ENCODE results near the gene SPATA16.
A peak's percentile ranks its signal among the peaks of the same experiment; 100 is the strongest.
"Not testable (repeated sequence)": the region's sequence is repeated elsewhere in the genome, so short reads cannot be mapped to it uniquely, and the experiment has no call there.

SPATA16 gene, protein sequence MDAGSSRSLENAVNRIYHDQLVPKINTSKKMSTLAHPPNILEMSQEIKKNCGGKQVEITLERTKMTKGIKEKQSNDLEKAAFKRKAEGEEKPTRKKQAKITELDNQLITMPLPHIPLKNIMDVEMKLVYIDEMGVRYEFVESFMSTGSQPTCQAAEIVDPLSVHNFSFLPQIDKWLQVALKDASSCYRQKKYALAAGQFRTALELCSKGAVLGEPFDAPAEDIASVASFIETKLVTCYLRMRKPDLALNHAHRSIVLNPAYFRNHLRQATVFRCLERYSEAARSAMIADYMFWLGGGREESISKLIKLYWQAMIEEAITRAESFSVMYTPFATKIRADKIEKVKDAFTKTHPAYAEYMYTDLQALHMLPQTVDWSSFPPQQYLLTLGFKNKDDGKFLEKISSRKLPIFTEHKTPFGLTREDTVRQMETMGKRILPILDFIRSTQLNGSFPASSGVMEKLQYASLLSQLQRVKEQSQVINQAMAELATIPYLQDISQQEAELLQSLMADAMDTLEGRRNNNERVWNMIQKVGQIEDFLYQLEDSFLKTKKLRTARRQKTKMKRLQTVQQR

DNA sequence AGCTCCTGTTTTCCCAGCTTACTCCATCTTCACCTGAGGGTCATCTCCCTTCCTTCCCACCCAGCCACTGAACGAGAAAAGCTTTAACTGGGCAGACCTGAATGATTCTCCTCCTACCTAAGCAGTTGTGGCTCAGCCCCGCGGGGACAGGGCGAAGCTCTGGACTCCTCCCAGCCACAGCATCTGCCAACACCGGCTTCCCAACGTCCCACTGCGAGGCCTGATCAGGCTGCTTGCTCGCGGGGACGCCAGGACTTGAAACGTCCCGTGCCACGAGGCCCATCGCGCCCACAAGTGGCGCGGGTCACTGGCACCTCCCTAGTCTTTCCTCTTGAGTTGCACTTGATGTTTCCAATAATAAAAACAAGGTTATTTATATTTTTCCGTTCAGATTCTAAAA, at the start of gene SPATA16:
Gene SPATA16, minus strand, starts transcription at position 250 of the 400 bp plus-strand sequence. CDS start 23,504 bp downstream, outside the sequence.
- no peak for DNase-seq

DNA sequence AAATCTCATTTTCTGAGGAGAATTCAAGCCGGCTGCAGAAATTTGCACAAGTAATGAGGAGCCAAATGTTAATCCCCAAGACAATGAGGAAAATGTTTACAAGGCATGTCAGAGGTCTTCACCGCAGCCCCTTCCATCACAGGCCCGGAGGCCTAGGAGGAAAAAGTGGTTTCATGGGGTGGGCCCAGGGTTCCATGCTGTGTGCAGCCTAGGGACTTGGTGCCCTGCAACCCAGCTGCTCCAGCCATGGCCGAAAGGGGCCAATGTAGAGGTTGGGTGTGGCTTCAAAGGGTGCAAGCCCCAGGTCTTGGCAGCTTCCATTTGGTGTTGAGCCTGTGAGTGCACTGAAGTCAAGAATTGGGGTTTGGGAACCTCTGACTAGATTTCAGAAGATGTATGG, 42.0 kb upstream of the SPATA16 start:
- DNase-seq, result not testable (repeated sequence)

DNA sequence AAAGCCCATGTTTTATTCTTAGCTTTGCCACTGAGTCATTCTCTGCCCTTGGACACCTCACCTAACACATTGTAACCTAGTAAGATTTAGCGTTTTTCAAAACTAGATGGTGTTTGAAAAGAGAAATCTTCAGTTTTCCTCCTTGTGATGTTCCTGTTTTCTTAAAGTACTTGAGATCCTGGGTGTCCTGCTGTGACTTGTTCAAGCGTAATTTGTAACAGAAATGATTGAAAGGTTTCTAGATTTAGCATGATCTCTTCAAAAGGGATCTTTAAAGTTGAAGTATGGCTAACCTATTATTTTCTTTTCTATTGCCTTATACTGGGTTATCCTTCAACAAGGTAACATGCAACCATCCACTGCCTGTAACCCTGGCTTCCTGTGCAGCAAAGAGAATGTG, 32.6 kb upstream of the SPATA16 start:
- DNase-seq, result no peak

DNA sequence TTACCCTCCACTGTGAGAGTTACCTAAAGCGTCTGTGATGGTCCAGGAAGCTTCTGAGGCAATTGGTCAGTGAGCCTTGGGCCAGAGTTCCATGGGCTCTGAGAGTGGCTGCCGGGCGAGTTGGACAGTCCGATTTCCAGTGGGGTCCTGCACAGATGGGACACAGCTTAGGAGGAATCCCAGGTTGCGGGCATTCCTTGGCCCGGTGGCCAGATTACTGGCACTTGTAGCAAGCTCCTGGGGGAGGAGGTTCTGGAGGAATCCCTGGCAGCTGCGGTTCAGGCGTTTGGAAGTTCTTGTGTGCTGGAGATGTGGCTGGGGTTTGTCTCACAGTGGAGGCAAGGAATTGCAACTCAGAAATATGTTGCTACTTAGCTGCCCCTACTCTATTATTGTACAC, 18.1 kb upstream of the SPATA16 start:
- not testable (repeated sequence) for DNase-seq

DNA sequence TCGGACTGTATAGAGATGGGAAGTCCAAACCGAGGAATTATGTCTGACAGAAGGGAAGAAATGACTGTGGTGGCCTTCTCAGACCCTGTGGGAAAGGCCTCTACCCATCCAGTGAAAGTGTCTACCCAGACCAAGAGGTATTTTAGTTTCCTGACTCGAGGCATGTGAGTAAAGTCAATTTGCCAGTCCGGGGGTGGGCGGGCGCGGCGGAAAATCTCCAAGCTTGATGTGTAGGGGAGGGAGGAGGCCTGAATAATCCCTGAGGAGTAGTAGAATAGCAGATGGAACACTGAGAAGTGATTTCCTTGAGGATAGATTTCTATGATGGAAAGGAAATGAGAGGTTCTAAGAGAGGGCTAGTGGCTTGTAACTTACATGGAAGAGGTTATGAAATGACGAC, 15.5 kb upstream of the SPATA16 start:
- not testable (repeated sequence) for DNase-seq

DNA sequence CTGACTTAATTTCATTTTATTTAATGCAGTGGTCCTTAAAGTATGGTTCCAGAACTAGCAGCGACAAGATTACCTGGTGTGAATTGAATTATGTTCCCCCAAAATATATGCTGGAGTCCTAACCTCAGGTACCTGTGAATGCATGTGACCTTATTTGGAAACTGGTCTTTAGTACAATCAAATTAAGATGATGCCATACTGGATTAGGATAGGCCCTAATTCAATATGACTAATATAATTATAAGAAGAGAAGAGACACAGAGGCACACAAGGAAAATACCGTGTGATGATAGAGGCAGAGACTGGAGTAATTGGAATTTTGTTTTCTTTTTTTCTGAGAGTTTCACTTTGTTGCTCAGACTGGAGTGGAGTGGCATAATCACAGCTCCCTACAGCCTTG, 12.6 kb upstream of the SPATA16 start:
- DNase-seq, result no peak

DNA sequence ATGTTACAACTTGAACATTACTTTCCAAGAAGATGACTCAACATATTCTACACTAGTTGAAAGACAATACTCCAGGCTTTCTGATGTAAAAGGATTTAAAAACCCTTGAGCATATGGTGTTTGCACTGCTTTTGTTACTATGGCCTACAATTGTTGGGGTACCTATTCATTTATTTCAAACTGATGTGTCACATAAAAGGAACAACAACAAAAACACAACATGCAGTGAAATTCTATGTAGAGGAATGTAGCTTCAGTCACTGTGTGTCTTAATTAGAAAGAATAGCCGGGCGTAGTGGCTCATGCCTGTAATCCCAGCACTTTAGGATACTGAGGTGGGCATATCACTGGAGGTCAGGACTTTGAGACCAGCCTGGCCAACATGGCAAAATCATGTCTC, 1.6 kb downstream of the SPATA16 start:
- DNase-seq, result no peak

DNA sequence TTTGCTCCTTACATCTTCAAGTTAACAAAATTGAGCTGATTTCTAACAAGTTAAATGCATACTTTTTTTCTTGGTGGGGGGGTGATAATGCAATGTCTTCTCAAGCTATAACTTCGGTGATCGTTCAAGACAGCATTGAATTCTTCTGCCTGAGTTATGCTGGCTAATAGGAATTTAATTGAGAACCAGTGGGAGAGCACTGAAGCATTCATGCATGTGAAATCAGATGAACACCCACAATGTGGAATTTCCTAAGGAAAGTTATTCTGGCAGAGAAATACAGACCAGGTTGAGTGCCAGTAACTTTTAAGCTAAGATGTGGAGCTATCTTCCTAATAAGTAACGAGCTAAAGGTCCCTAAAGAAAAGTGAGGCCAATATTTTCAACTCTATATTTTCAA, 3.0 kb downstream of the SPATA16 start:
- no peak for DNase-seq

DNA sequence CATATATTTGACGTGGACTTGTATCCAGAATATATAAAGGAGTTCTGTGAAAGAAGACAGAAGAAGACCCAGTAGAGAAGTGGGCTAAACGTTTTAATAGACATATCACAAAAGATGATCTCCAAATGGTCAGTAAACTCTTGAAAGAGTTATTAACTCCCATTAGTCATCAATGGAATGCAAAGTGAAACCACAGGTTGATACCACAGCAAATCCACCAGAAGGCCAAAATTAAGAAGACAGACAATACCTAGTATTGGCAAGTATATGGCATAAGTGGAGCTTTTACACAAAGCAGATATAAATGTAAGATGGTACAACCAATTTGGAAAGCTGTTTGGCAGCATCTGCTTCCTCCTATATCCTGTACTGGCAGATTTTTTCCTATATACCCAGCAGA, 6.0 kb downstream of the SPATA16 start:
- no peak for DNase-seq

DNA sequence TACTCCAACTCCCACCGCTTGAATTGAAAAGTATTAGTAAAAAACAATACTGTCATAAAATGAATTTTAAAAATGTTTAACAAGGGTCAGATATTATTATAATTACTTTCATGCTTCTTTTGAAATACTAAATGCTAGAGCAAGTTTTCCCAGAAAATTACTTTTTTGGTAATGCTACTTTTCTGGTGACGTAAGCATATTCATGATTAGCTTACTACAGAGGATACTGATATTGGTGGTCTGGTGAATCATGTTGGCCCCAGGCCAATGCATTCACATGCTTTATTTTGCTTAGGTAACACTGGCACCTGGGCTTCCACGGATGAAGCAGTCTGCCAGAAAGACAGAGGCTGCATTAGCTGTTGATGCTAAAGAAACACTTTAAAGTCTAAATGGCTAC, 12.4 kb downstream of the SPATA16 start:
- DNase-seq, result peak in 1 of 3 experiments; percentile 25

DNA sequence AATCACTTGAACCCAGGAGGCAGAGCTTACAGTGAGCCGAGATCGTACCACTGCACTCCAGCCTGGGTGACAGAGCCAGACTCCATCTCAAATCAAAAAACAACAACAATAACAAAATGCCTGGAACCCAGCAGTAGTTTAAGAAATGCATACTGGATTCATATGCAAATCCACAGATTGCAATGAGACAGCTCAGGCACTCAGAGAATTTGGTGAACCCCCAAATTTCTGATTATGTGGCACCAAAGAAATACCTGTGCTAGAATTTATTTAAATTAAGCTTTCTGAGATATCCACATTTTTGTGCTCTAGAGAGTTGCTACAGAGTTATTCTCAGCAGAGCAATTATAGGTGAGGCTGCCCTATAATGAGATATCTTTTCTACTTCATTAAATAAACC, 29.7 kb downstream of the SPATA16 start:
- DNase-seq, result no peak

DNA sequence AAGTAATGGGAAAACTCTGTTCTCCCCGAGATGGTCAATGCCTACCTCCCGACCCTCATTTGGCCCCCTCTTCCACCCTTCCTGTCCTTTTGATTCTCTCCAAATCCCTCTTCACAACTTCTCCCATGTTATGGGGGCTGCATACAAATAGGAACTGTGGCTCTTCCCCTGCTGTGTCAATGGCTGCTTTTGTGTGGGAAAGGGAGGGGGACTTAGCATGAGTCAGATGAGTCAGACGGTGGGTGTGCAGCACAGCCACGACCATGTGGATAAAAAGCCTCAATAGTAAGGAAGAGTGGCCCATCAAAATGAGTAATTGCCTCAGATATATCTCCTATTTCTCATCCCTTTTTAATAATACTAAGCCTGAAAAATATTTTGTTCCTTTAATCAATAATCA, 31.9 kb downstream of the SPATA16 start:
- DNase-seq, result peak in 1 of 3 experiments; percentile 45

DNA sequence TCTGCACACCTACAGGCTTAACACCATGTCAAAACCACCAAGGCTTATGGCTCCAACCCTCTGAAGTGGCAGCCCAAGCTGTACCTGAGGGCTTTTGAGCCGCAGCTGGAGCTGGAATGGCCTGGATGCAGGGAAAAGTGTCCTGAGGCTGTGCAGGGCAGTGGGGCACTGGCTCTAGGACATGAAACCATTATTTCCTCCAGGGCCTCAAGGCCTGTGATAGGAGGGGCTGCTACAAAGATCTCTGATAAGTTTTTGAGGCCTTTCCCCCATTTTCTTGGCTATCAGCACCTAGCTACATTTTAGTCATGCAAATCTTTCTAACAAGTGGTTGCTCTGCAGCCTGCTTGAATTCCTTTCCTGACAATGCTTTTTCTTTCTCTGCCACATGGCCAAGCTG, 37.6 kb downstream of the SPATA16 start:
- DNase-seq, result no peak

DNA sequence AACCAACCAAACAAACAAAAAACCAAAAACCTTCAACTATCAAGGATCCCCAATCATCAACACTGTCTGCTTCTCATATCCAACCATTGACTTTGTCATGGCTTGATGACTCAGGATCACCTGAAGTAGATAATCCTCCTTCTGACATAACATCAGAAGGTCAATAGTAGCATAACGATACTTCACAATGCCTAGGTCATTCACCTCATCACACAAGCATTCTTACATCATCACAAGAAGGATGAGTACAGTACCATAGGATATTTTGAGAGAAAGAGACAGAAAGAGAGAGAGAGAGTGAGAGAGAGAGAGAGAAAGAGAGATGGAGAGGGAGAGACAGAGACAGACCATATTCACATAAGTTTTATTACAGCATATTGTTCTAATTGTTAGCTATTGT, 42.1 kb downstream of the SPATA16 start:
- no peak for DNase-seq

DNA sequence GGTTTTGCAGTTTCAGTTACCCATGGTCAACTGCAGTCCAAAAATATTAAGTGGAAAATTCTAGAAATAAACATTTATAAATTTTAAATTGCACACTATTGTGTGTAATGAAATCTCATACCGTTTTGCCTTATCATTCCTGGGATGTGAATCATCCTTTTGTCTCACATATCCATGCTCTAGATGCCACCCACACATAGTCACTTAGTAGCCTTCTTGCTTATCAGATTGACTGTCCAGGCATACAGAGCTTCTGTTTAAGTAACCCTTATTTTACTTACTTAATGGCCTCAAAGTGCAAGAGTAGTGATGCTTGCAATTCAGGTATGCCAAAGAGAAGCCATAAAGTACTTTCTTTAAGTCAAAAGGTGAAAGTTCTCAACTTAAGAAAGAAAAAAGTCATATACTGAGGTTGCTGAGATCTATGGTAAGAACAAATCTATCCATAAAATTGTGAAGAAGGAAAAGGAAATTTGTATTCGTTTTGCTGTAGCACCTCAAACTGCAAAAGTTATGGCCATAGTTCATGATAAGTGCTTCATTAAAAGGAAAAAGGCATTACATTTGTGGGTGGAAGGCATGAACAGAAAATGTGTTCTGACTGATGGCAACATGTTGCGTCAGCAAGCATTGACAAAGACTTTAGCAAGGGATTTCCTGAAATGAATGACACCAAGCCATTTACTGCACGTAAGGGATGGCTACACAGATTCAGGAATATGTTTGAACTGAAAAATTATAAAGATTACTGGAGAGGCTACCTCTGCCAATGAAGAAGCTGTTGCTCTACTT, 43.8 kb downstream of the SPATA16 start:
- DNase-seq, result no peak

DNA sequence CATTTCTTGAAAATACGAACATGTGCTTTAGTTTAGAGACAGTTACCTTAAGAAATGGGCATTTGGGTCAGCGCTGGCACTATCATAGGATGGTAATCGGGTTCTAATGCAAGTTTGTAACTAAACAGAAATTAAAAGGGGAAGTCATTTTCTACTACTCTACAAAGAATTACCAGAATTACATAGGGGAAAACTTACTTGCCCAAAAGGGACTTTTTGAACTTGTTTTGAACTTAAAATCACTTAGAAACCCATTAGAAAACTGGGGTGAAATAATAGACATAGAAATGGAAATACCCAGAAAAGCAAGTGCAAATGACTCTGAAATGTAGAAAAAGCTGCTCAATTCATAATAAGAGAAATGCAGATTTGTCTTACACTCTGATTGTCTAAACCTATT, 44.9 kb downstream of the SPATA16 start:
- no peak for DNase-seq

DNA sequence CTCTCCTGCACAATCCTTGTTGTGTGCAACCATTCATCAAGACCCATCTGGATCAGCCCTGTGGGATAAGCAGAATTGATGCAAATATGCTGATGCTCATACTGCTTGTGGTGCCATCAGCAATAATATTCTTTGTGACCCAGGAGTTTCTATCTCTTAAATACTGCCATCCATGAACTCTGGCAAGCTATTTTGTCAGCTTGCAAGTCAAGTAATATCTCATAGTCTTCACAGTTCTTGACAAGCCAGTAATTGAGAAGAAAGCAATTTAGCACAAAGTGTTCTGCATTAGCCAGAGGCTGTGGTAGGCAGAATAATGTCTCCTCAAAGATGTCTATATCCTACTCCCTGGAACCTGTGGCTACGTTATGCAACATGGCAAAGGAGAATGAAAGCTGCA, 49.0 kb downstream of the SPATA16 start:
- DNase-seq, result no peak

DNA sequence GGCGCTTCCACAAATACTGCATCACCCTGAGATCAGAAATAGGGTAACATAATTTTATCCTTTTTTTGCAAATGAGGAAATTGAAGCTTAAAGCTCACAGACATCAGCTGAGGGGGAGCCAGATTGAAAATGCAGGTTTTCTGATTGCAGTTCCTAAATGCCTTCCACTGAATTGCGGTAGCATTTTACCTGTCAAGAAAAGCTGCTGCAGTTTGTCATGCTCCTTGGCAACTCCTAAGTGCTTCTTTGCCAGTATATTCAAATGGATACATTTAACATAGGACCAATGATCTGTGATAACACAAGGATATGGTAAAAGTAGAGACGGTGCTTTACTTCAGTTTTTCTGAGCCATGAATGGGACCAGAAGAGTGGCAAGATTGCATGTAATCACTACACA, 50.5 kb downstream of the SPATA16 start:
- DNase-seq, result no peak

DNA sequence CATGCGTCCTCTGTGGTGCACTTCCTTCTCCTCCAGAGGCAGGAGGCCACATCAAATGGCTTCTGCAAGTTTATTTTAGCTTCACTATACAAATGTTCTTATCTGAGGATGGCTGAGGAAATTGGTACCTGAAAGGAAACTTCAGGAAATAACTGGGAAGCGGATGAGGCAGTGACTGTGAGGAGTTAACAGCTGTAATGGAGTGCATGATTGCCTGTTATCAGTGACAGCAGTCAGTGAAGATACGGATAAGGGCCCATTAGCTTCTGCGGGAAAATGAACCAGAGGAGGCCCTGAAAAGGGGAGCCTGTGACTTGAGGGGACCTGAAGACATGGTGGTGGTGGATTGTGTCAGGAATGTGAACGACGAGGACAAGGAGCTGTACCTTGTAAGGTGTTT, 51.8 kb downstream of the SPATA16 start:
- no peak for DNase-seq

DNA sequence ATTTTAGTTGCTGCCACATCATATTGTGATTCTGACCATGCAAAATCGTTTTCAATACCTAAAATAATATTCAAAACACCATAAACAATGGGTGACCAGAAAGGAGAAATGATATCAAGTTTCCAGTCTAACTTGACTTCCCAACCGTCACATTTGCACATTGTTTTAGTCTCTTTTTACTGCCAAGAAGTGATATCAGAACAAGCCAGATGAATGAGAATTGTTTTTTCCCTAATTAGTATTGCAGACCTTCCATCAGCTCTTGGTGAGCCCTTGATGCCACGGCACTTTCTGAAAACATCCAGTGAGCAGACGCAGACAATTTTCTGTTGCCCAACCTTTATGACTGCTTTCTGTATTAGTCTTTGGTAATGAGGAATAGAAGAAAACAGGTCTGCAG, 62.5 kb downstream of the SPATA16 start:
- DNase-seq, result no peak

DNA sequence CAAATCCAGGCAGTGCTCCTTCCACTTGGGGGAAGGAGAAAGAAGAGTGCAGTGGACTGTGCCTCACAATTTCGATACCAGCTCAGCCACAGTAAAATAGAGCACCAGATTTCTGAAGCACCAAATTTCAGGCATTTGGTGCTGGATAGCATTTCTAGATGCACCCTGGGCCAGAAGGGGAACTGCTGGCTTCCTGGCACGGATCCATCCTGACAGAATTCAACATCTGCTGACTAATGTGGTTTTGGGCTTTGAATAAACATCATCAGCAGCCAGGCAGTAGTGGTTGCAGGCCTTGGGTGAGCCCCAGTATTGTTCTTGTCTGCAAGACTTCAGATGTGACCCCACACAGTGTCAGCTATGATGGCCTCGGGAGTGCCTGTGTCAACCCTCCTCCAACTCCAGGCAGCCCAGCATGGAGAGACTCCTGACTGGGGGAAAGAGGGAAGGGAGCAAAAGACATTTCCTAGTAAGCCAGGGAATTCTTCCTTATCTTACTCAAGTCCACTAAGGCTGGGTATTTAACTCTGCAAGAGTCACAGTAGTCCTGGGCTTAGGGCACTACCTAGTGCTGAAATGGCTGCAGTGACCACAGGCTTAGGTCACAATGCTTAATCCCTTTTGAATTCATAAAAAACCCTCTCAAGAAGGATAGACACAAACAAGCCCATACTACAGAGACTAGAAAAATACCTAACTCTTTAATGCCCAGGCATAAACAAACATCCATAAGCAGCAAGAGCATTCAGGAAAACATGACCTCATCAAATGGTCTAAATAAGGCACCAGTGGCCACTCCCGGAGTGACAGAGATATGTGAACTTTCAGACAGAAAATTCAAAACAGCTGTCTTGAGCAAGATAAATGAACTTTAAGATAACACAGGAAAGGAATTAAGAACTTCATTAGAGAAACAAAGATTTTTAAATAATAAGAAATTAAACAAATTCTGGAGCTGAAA, 74.7 kb downstream of the SPATA16 start:
- DNase-seq, result no peak

DNA sequence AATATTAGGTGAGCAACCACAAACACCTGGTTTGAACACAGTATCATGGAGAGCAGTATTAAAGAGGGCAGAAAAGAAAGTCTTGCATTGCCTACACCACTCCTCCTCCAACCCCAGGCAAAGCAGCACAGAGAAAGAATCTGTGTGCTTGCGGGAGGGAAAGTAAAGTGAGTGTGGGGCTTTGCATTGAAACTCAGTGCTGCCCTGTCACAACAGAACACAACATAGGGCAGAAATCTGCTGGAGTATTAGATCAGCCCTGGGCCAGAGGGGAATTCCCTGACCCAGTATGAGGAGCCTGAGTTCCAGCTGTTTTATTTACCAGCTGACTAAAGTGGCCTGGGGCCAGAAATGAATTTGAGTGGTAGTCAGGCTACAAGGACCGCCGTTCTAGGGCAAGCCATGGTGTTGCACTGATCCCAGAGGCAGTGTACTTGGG, 75.5 kb downstream of the SPATA16 start:
- no peak for DNase-seq

DNA sequence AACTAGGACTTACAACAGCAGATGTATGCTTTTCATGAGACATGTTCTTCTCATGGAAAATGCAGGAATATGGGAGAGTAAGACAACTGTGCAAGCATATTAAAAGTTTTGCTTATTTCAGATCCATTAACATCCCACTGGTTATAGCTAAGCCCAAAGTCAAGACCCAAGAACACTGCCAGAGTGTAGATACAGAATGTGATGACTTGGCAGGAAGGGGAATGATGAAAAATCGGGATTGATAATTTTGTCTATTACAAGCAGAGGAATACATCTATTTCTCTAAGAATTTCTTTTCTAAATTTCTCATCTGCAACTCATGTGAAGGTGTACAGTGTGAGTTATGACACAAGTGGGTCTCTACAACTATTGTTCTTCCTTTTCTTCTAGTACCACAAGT, 76.4 kb downstream of the SPATA16 start:
- no peak for DNase-seq
